ENCODE results near the gene SH3RF1. TPM values are rescaled to one million over a fixed set of nuclear protein-coding genes. Genes with fewer than 3 reads are reported as not detected.

SH3RF1 gene
- total RNA-seq, 1 experiment from 2014 or later, result 15.3 TPM

DNA sequence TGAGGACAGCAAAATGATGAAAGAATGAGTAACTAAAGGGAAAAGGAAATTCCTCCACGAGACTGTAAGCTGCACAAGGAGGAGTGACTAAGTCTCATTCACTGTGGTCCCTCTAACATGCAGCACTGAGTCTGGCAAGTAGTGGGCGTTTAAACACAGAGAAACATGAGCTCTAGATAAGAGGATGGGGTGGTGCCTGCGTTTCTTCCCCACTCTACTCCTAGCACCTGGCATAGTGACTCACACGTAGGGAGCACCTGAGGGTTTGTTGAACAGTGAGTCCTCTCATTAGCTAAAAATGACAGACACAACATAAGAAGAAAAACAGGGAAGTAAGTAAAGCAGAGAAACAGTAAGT is 154.9 kb downstream of the SH3RF1 start:
- Histone ChIP-seq H2BK20ac (ENCODE audit: low read depth, low read length, poor library complexity, severe bottlenecking) (no peak overlapping the region), H3K23ac (ENCODE audit: insufficient read length, low read depth, low read length) (no peak overlapping the region), H3K9ac (ENCODE audit: extremely low read depth, insufficient read length, low read length) (no peak overlapping the region), H2BK120ac (ENCODE audit: low read depth, low read length, poor library complexity, severe bottlenecking) (no peak overlapping the region), H3T11ph (ENCODE audit: low read length) (no peak overlapping the region), H3K4ac (ENCODE audit: low read depth, low read length) (no peak overlapping the region), H3K27me3 (ENCODE audit: insufficient read depth, low read length) (no peaks in the 10 kb centered on the region), H3K18ac (ENCODE audit: insufficient read length, low read depth, low read length) (no peak overlapping the region), H4K20me1 (ENCODE audit: control insufficient read depth, insufficient read depth, insufficient read length) (no peaks in the 10 kb centered on the region), H3K23me2 (ENCODE audit: insufficient read length, low read depth, low read length, poor library complexity, severe bottlenecking) (no peaks in the 10 kb centered on the region), H2BK5ac (ENCODE audit: insufficient read length, low read length) (no peak overlapping the region), H3K27ac (ENCODE audit: insufficient read length, low read depth, low read length) (no peak overlapping the region), H3K9me3 (ENCODE audit: control insufficient read depth, low read depth, low read length) (no peaks in the 10 kb centered on the region), H3K79me2 (ENCODE audit: insufficient read depth, low read length) (no peaks in the 10 kb centered on the region), H2BK15ac (ENCODE audit: low read depth, low read length) (no peak overlapping the region), H2BK12ac (ENCODE audit: insufficient read length, low read depth, low read length) (no peak overlapping the region), H4K91ac (ENCODE audit: insufficient read length, low read depth, low read length) (no peak overlapping the region), H4K8ac (replicated peaks; ENCODE audit: insufficient read length, low read depth, low read length) (no peak overlapping the region), H3K4me2 (ENCODE audit: insufficient read depth, insufficient read length, low read length) (no peak overlapping the region), H3K4me1 (ENCODE audit: insufficient read depth, low read length) (peaks cover 3% of the 10 kb centered on the region; the same call in 1 of the 2 replicates), H3K14ac (ENCODE audit: insufficient read depth, low read length) (no peak overlapping the region), H4K5ac (ENCODE audit: insufficient read length, low read depth, low read length) (no peak overlapping the region), H2AFZ (ENCODE audit: low read length) (no peak overlapping the region), H3K79me1 (ENCODE audit: insufficient read depth, low read depth, low read length, poor library complexity, severe bottlenecking) (no peaks in the 10 kb centered on the region), H2AK5ac (ENCODE audit: insufficient read length, low read length) (no peak overlapping the region), H3K56ac (ENCODE audit: insufficient read length, low read depth, low read length) (no peak overlapping the region)
- H3K36me3 Mint-ChIP-seq (ENCODE audit: insufficient read depth in 1 of 3, low read depth in 3 of 3), result peaks cover 14 to 41% (median 29%) of the 10 kb centered on the region in 3 experiments
- no peak overlapping the region for H3K4me3 Mint-ChIP-seq
- H3K27ac Mint-ChIP-seq, result peak overlapping the region in 1 of 3 experiments; percentile 21; a peak in 1 of 7 replicates
- H3K27me3 Mint-ChIP-seq (ENCODE audit: low read depth), result no peaks in the 10 kb centered on the region
- WGBS (ENCODE audit: extremely low coverage, insufficient read length, low lambda C conversion rate), result no CpG with 5 or more reads among the region's 4 CpGs
- TF ChIP-seq, protein P1, sequence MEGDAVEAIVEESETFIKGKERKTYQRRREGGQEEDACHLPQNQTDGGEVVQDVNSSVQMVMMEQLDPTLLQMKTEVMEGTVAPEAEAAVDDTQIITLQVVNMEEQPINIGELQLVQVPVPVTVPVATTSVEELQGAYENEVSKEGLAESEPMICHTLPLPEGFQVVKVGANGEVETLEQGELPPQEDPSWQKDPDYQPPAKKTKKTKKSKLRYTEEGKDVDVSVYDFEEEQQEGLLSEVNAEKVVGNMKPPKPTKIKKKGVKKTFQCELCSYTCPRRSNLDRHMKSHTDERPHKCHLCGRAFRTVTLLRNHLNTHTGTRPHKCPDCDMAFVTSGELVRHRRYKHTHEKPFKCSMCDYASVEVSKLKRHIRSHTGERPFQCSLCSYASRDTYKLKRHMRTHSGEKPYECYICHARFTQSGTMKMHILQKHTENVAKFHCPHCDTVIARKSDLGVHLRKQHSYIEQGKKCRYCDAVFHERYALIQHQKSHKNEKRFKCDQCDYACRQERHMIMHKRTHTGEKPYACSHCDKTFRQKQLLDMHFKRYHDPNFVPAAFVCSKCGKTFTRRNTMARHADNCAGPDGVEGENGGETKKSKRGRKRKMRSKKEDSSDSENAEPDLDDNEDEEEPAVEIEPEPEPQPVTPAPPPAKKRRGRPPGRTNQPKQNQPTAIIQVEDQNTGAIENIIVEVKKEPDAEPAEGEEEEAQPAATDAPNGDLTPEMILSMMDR (conservative IDR thresholded peaks at IDR 0.05), result no peak
- DNase-seq, result no peak
- H3K4me1 Mint-ChIP-seq, result peaks cover 17 to 22% of the 10 kb centered on the region in 2 experiments
- H3K9me3 Mint-ChIP-seq, result no peaks in the 10 kb centered on the region

All from H9 (cell line).